Endodermal cell (in vitro differentiated cells): ENCODE data around the gene NOS1AP. TPM values are rescaled to one million over a fixed set of nuclear protein-coding genes. Genes with fewer than 3 reads are reported as not detected.

Source experiments
- DNase-seq: peaks from one replicate; pipeline ENCODE4 v3.0.0-alpha.2; 2017
- H3K27ac ChIP-seq: 2 replicates; pipeline ENCODE4 v1.5.1; 2013; ENCODE audit warnings: mild to moderate bottlenecking, low read depth, low read length, moderate library complexity
- H3K27me3 ChIP-seq: 2 replicates; pipeline ENCODE4 v1.6.1; 2013; ENCODE audit warnings: mild to moderate bottlenecking, low read length, moderate library complexity; ENCODE audit not compliant: insufficient read depth, control insufficient read depth, poor library complexity, severe bottlenecking
- H3K36me3 ChIP-seq: 2 replicates; pipeline ENCODE4 v1.7.0; 2013; ENCODE audit warnings: mild to moderate bottlenecking, low read length, moderate library complexity; ENCODE audit not compliant: control insufficient read depth, insufficient read depth
- H3K4me1 ChIP-seq: one replicate; pipeline ENCODE4 v1.7.0; 2013; ENCODE audit warnings: low read length; ENCODE audit not compliant: control insufficient read depth, insufficient read depth
- H3K4me3 ChIP-seq: 2 replicates; pipeline ENCODE4 v1.5.1; 2013; ENCODE audit warnings: mild to moderate bottlenecking, low read length, moderate library complexity
- H3K9ac ChIP-seq: 2 replicates; pipeline ENCODE4 v1.6.1; 2013; ENCODE audit warnings: mild to moderate bottlenecking, low read length, moderate library complexity; ENCODE audit not compliant: poor library complexity, severe bottlenecking; ENCODE audit errors: extremely low read depth
- H3K9me3 ChIP-seq: 2 replicates; pipeline ENCODE4 v1.6.1; 2013; ENCODE audit warnings: mild to moderate bottlenecking, low read length, moderate library complexity; ENCODE audit not compliant: control insufficient read depth
- H3K27ac Mint-ChIP-seq: 2 replicates; pipeline ENCODE4 v1.8.0; 2020; ENCODE audit warnings: mixed read lengths
- H3K27me3 Mint-ChIP-seq: 2 replicates; pipeline ENCODE4 v1.8.0; 2021; ENCODE audit warnings: mild to moderate bottlenecking, mixed read lengths; ENCODE audit not compliant: insufficient read depth
- H3K36me3 Mint-ChIP-seq: 2 replicates; pipeline ENCODE4 v1.8.0; 2020; ENCODE audit warnings: low read depth, mixed read lengths
- H3K4me1 Mint-ChIP-seq: 2 replicates; pipeline ENCODE4 v1.8.0; 2020; ENCODE audit warnings: mixed read lengths
- H3K4me3 Mint-ChIP-seq: 2 replicates; pipeline ENCODE4 v1.8.0; 2020; ENCODE audit warnings: mild to moderate bottlenecking, moderate library complexity, mixed read lengths
- H3K9me3 Mint-ChIP-seq: 2 replicates; pipeline ENCODE4 v1.8.0; 2020; ENCODE audit warnings: mild to moderate bottlenecking, mixed read lengths
- CTCF ChIP-seq: fragments of 200-600 bp; sonication (generic); conservative IDR thresholded peaks from 2 replicates; pipeline ENCODE4 v1.5.0; 2021; ENCODE audit warnings: antibody characterized with exemption, mild to moderate bottlenecking
- WGBS, 2 experiments: methylation state at CpG; one replicate each; pipeline versions ENCODE4 v1.1.5 to v1.1.7; 2013; ENCODE audit warnings: missing lambda C conversion rate in 2 of 2, mixed read lengths in 1 of 2; ENCODE audit not compliant: insufficient coverage in 1 of 2, insufficient read length in 1 of 2; 5-methylcytosine and 5-hydroxymethylcytosine counted together
- total RNA-seq, 2 donors: library from RNA; stranded (reverse); fragmentation: NEBNext Ultra II Directional in 1 of 2; extraction: Animal tissue kit (Norgen Biotek cat#: 25700) in 1 of 2; gene quantifications; 2 replicates in 1 of 2; 3 replicates in 1 of 2; pipeline ENCODE4 v1.2.1, GENCODE V29; 2021

The NOS1AP gene
- total RNA-seq, 2 donors from 2014 or later, result 4.8 to 5.9 TPM

- Mint-ChIP-seq H3K36me3 (no peaks in the 10 kb centered on the region), H3K27me3 (peaks cover 18% of the 10 kb centered on the region), H3K27ac (no peak overlapping the region), H3K4me1 (peaks cover 38% of the 10 kb centered on the region), H3K9me3 (peaks cover 4% of the 10 kb centered on the region), H3K4me3 (no peak overlapping the region)
- DNase-seq, result no peak
- Histone ChIP-seq H3K9me3 (no peaks in the 10 kb centered on the region), H3K36me3 (no peaks in the 10 kb centered on the region), H3K9ac (no peak overlapping the region), H3K27me3 (peaks cover 6% of the 10 kb centered on the region), H3K27ac (no peak overlapping the region), H3K4me1 (peaks cover 7% of the 10 kb centered on the region), H3K4me3 (no peak overlapping the region)
- no peak for TF ChIP-seq CTCF
- 96 to 100% methylated on average over 1 to 2 of the region's 2 CpGs for WGBS, 2 experiments
Measured at GRCh38 chr1:162130308-162130707, 60.8 kb downstream of the NOS1AP start.

GRCh38 chr1:162131400-162132321 is 62.2 kb downstream of the NOS1AP start:
- peak overlapping the region; percentile 42 for H3K4me3 ChIP-seq
- H3K27ac ChIP-seq, result no peak overlapping the region
- H3K27me3 Mint-ChIP-seq, result peaks cover 21% of the 10 kb centered on the region
- no peak overlapping the region for H3K4me3 Mint-ChIP-seq
- H3K27me3 ChIP-seq, result peaks cover 6% of the 10 kb centered on the region
- TF ChIP-seq CTCF, result no peak
- no peaks in the 10 kb centered on the region for H3K36me3 Mint-ChIP-seq
- no peaks in the 10 kb centered on the region for H3K36me3 ChIP-seq
- WGBS, 2 experiments, result 63 to 76% methylated on average over 2 to 4 of the region's 4 CpGs
- H3K27ac Mint-ChIP-seq, result no peak overlapping the region
- peaks cover 48% of the 10 kb centered on the region for H3K4me1 Mint-ChIP-seq
- H3K4me1 ChIP-seq, result peaks cover 12% of the 10 kb centered on the region
- no peak for DNase-seq
- H3K9me3 ChIP-seq, result no peaks in the 10 kb centered on the region
- no peaks in the 10 kb centered on the region for H3K9me3 Mint-ChIP-seq
- no peak overlapping the region for H3K9ac ChIP-seq

GRCh38 chr1:162133566-162133965 is 64.1 kb downstream of the NOS1AP start:
- peaks cover 23% of the 10 kb centered on the region for H3K4me1 ChIP-seq

More at GRCh38 chr1:162133566-162133965, 64.1 kb downstream of the NOS1AP start:
- no peak for TF ChIP-seq CTCF
- H3K36me3 Mint-ChIP-seq, result no peaks in the 10 kb centered on the region
- H3K27me3 Mint-ChIP-seq, result peaks cover 21% of the 10 kb centered on the region
- 90 to 93% methylated on average over 2 of the region's 2 CpGs for WGBS, 2 experiments
- no peaks in the 10 kb centered on the region for H3K36me3 ChIP-seq
- H3K9ac ChIP-seq, result no peak overlapping the region
- no peaks in the 10 kb centered on the region for H3K9me3 ChIP-seq
- H3K27ac Mint-ChIP-seq, result no peak overlapping the region
- no peak for DNase-seq
- H3K4me1 Mint-ChIP-seq, result peaks cover 61% of the 10 kb centered on the region
- no peak overlapping the region for H3K4me3 ChIP-seq
- peaks cover 6% of the 10 kb centered on the region for H3K27me3 ChIP-seq
- no peaks in the 10 kb centered on the region for H3K9me3 Mint-ChIP-seq
- no peak overlapping the region for H3K27ac ChIP-seq
- H3K4me3 Mint-ChIP-seq, result no peak overlapping the region
